GM23338 (cell line): ENCODE results near the gene HHEX. TPM values are rescaled to one million over a fixed set of nuclear protein-coding genes. Genes with fewer than 3 reads are reported as not detected.

Experiments used
- ATAC-seq: fragments of 200-7000 bp; cut with Tn5 transposase; 3 replicates; pipeline ENCODE4 v1.9.1; 2020
- DNase-seq: peaks from one replicate; pipeline ENCODE4 v3.0.0-alpha.2; 2015; ENCODE audit warnings: low spot score
- H2AFZ ChIP-seq: fragments of 200-600 bp; sonication (generic); 2 replicates; pipeline ENCODE4 v1.8.0; 2016; ENCODE audit warnings: antibody characterized with exemption, mild to moderate bottlenecking, moderate library complexity
- H3F3A ChIP-seq: fragments of 200-600 bp; sonication (generic); replicated peaks from 2 replicates; pipeline ENCODE4 v1.8.0; 2017; ENCODE audit warnings: antibody characterized with exemption, mixed run types, low read depth
- H3K27ac ChIP-seq: fragments of 200-600 bp; sonication (generic); 2 replicates; pipeline ENCODE4 v1.6.1; 2016; ENCODE audit warnings: low read depth
- H3K27me3 ChIP-seq: fragments of 200-600 bp; sonication (generic); 2 replicates; pipeline ENCODE4 v1.8.0; 2016; ENCODE audit warnings: mild to moderate bottlenecking, mixed run types, moderate library complexity; ENCODE audit not compliant: insufficient read depth
- H3K36me3 ChIP-seq: fragments of 200-600 bp; sonication (generic); 2 replicates; pipeline ENCODE4 v1.8.0; 2016; ENCODE audit warnings: mild to moderate bottlenecking; ENCODE audit not compliant: insufficient read depth
- H3K4me1 ChIP-seq: fragments of 200-600 bp; sonication (generic); 2 replicates; pipeline ENCODE4 v1.8.0; 2016; ENCODE audit warnings: mild to moderate bottlenecking, moderate library complexity; ENCODE audit not compliant: insufficient read depth
- H3K4me2 ChIP-seq: fragments of 200-600 bp; sonication (generic); 2 replicates; pipeline ENCODE4 v1.7.1; 2017; ENCODE audit warnings: mixed run types
- H3K4me3 ChIP-seq: fragments of 200-600 bp; sonication (generic); 2 replicates; pipeline ENCODE4 v1.6.1; 2016; ENCODE audit warnings: mixed run types
- H3K79me2 ChIP-seq: fragments of 200-600 bp; sonication (generic); replicated peaks from 2 replicates; pipeline ENCODE4 v1.8.0; 2017; ENCODE audit warnings: mild to moderate bottlenecking; ENCODE audit not compliant: insufficient read depth
- H3K9me2 ChIP-seq: fragments of 200-600 bp; sonication (generic); 2 replicates; pipeline ENCODE4 v1.8.0; 2017; ENCODE audit not compliant: insufficient read depth
- H4K20me1 ChIP-seq: fragments of 200-600 bp; sonication (generic); replicated peaks from 2 replicates; pipeline ENCODE4 v1.8.0; 2017; ENCODE audit warnings: mild to moderate bottlenecking; ENCODE audit not compliant: insufficient read depth
- H3K27ac Mint-ChIP-seq: 2 replicates; pipeline ENCODE4 v1.8.0; 2020; ENCODE audit warnings: inconsistent platforms, mild to moderate bottlenecking, moderate library complexity, mixed read lengths
- H3K27me3 Mint-ChIP-seq: 3 replicates; pipeline ENCODE4 v1.8.0; 2022; ENCODE audit warnings: low read depth, mild to moderate bottlenecking, moderate library complexity, mixed read lengths, inconsistent platforms; ENCODE audit not compliant: insufficient read depth, poor library complexity
- H3K36me3 Mint-ChIP-seq: 3 replicates; pipeline ENCODE4 v1.8.0; 2021; ENCODE audit warnings: low read depth, mild to moderate bottlenecking, inconsistent platforms, moderate library complexity, mixed read lengths
- H3K4me1 Mint-ChIP-seq: 3 replicates; pipeline ENCODE4 v1.8.0; 2020; ENCODE audit warnings: mild to moderate bottlenecking, inconsistent platforms, mixed read lengths
- H3K4me3 Mint-ChIP-seq: 3 replicates; pipeline ENCODE4 v1.8.0; 2021; ENCODE audit warnings: moderate library complexity, mild to moderate bottlenecking, inconsistent platforms, mixed read lengths
- H3K9me3 Mint-ChIP-seq: 3 replicates; pipeline ENCODE4 v1.8.0; 2020; ENCODE audit warnings: moderate library complexity, mild to moderate bottlenecking, inconsistent platforms, mixed read lengths
- CTCF ChIP-seq, 2 experiments: fragments of 200-600 bp in 1 of 2; sonication (generic) in 1 of 2; conservative IDR thresholded peaks; 2 replicates each; pipeline versions ENCODE4 v1.5.1 to v1.6.1; 2016 to 2017; ENCODE audit warnings: antibody characterized with exemption in 2 of 2, low read depth in 2 of 2, mild to moderate bottlenecking in 2 of 2, moderate library complexity in 1 of 2
- ETS1 ChIP-seq: IDR thresholded peaks from 2 replicates; pipeline ENCODE4 v1.6.1; 2016; ENCODE audit warnings: antibody characterized with exemption
- EZH2 ChIP-seq: fragments of 200-600 bp; sonication (generic); IDR thresholded peaks from one replicate; pipeline ENCODE4 v1.8.0; 2017; ENCODE audit warnings: antibody characterized with exemption, mild to moderate bottlenecking, low read depth; ENCODE audit not compliant: unreplicated experiment
- EZH2phosphoT487 ChIP-seq: fragments of 200-600 bp; sonication (generic); IDR thresholded peaks from one replicate; pipeline ENCODE4 v1.8.1; 2018; ENCODE audit warnings: antibody characterized with exemption; ENCODE audit not compliant: unreplicated experiment
- REST ChIP-seq: IDR thresholded peaks from one replicate; pipeline ENCODE4 v1.6.1; 2018; ENCODE audit warnings: antibody characterized with exemption; ENCODE audit not compliant: unreplicated experiment
- STAT1 ChIP-seq: IDR thresholded peaks from one replicate; pipeline ENCODE4 v1.6.1; 2016; ENCODE audit warnings: antibody characterized with exemption; ENCODE audit not compliant: unreplicated experiment
- ZNF331 ChIP-seq: fragments of 250-450 bp; sonication (Bioruptor Pico); IDR thresholded peaks from 2 replicates; pipeline ENCODE4 v1.5.0; 2020; ENCODE audit warnings: low read depth, mild to moderate bottlenecking, moderate library complexity
- polyA plus RNA-seq: library from polyadenylated mRNA; unstranded; fragments of >200 nt; fragmentation: Nextera tagmentation; extraction: Ambion mirVana; gene quantifications from 2 replicates; pipeline ENCODE4 v1.2.1, GENCODE V29; 2016
- total RNA-seq: library from RNA; depleted of rRNA; stranded (reverse); fragments of >200 nt; shearing (Covaris generic); gene quantifications from 2 replicates; pipeline ENCODE4 v1.2.3, GENCODE V29; 2014

HHEX gene
- total and polyA plus RNA-seq, 2 experiments from 2014 or later, result 0.59 to 2.0 TPM

- H3K4me2 ChIP-seq, result no peak overlapping the region
- Mint-ChIP-seq H3K27ac (no peak overlapping the region), H3K4me3 (no peak overlapping the region), H3K9me3 (no peaks in the 10 kb centered on the region), H3K36me3 (peaks cover 36% of the 10 kb centered on the region), H3K27me3 (no peaks in the 10 kb centered on the region), H3K4me1 (peaks cover 6% of the 10 kb centered on the region; the same call in 2 of the 3 replicates)
- H3F3A ChIP-seq, result no peaks in the 10 kb centered on the region
- no peaks in the 10 kb centered on the region; the same call in none of the 2 replicates for H4K20me1 ChIP-seq
- DNase-seq (no peak), ATAC-seq (no peak)
- no peaks in the 10 kb centered on the region for H3K27me3 ChIP-seq
- H3K79me2 ChIP-seq, result no peaks in the 10 kb centered on the region
- no peak overlapping the region for H3K27ac ChIP-seq
- TF ChIP-seq REST, result no peak
- no peak for TF ChIP-seq EZH2phosphoT487
- no peak for TF ChIP-seq EZH2
- TF ChIP-seq ETS1, result no peak
- no peak for TF ChIP-seq CTCF (conservative IDR thresholded peaks at IDR 0.05; ENCODE audit: low read depth in 2 of 2)
- no peak for TF ChIP-seq ZNF331 (CRISPR knock-in tag)
- TF ChIP-seq STAT1, result no peak
- no peaks in the 10 kb centered on the region for H3K4me1 ChIP-seq
- H3K9me2 ChIP-seq, result no peaks in the 10 kb centered on the region
- no peak overlapping the region for H3K4me3 ChIP-seq
- peaks cover 30% of the 10 kb centered on the region for H3K36me3 ChIP-seq
- no peak overlapping the region for H2AFZ ChIP-seq
Observed at GRCh38 chr10:92641492-92641891, 48.3 kb upstream of the HHEX start.

- no peaks in the 10 kb centered on the region for H3K9me3 Mint-ChIP-seq
- TF ChIP-seq ETS1, result no peak
- no peak for TF ChIP-seq CTCF (conservative IDR thresholded peaks at IDR 0.05; ENCODE audit: low read depth in 2 of 2)
- no peak for TF ChIP-seq EZH2phosphoT487
Observed at GRCh38 chr10:92644921-92645320, 44.8 kb upstream of the HHEX start.

More at GRCh38 chr10:92644921-92645320, 44.8 kb upstream of the HHEX start:
- H3K27ac ChIP-seq, result no peak overlapping the region
- no peaks in the 10 kb centered on the region for H3K79me2 ChIP-seq
- Mint-ChIP-seq H3K27me3 (no peaks in the 10 kb centered on the region), H3K36me3 (peaks cover 47% of the 10 kb centered on the region), H3K4me3 (no peak overlapping the region), H3K4me1 (peaks cover 6% of the 10 kb centered on the region; the same call in 2 of the 3 replicates), H3K27ac (no peak overlapping the region)
- no peak overlapping the region for H3K4me2 ChIP-seq
- DNase-seq (no peak), ATAC-seq (no peak)
- no peaks in the 10 kb centered on the region for H3K4me1 ChIP-seq
- no peaks in the 10 kb centered on the region; the same call in 1 of the 2 replicates for H4K20me1 ChIP-seq
- no peaks in the 10 kb centered on the region for H3K9me2 ChIP-seq
- H3F3A ChIP-seq, result no peaks in the 10 kb centered on the region
- no peaks in the 10 kb centered on the region for H3K27me3 ChIP-seq
- H3K36me3 ChIP-seq, result peaks cover 28% of the 10 kb centered on the region
- H2AFZ ChIP-seq, result no peak overlapping the region
- no peak overlapping the region for H3K4me3 ChIP-seq
